ENCODE data around the gene TEAD1. TPM values are rescaled to one million over a fixed set of nuclear protein-coding genes. Genes with fewer than 3 reads are reported as not detected.

The TEAD1 gene
- total and polyA plus RNA-seq, 9 of the 15 experiments (the other 6 are each of a cell fraction or from before 2014, with no cell fraction given): 1.7 to 17.7 (median 10.8) TPM

DNA sequence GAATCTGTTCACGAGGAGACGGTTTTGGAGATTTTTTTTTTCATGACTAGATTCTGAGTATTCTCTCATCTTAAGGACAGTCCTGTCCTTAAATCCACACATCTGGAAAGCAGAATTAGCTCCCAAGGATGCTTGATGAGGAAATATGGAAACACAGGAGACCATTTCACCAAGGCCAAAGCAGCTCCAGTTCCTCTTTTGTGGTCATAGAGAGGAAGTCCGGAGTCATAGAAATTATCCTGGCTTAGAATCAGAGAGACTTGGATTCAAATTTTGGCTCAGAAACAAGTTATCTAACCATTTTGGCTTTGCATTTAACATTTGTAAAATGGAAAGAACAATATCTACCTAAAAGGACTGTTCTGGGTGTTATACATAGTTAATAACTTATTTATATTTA is 7.3 kb upstream of the TEAD1 start (continued):
- TF ChIP-seq, protein P1, sequence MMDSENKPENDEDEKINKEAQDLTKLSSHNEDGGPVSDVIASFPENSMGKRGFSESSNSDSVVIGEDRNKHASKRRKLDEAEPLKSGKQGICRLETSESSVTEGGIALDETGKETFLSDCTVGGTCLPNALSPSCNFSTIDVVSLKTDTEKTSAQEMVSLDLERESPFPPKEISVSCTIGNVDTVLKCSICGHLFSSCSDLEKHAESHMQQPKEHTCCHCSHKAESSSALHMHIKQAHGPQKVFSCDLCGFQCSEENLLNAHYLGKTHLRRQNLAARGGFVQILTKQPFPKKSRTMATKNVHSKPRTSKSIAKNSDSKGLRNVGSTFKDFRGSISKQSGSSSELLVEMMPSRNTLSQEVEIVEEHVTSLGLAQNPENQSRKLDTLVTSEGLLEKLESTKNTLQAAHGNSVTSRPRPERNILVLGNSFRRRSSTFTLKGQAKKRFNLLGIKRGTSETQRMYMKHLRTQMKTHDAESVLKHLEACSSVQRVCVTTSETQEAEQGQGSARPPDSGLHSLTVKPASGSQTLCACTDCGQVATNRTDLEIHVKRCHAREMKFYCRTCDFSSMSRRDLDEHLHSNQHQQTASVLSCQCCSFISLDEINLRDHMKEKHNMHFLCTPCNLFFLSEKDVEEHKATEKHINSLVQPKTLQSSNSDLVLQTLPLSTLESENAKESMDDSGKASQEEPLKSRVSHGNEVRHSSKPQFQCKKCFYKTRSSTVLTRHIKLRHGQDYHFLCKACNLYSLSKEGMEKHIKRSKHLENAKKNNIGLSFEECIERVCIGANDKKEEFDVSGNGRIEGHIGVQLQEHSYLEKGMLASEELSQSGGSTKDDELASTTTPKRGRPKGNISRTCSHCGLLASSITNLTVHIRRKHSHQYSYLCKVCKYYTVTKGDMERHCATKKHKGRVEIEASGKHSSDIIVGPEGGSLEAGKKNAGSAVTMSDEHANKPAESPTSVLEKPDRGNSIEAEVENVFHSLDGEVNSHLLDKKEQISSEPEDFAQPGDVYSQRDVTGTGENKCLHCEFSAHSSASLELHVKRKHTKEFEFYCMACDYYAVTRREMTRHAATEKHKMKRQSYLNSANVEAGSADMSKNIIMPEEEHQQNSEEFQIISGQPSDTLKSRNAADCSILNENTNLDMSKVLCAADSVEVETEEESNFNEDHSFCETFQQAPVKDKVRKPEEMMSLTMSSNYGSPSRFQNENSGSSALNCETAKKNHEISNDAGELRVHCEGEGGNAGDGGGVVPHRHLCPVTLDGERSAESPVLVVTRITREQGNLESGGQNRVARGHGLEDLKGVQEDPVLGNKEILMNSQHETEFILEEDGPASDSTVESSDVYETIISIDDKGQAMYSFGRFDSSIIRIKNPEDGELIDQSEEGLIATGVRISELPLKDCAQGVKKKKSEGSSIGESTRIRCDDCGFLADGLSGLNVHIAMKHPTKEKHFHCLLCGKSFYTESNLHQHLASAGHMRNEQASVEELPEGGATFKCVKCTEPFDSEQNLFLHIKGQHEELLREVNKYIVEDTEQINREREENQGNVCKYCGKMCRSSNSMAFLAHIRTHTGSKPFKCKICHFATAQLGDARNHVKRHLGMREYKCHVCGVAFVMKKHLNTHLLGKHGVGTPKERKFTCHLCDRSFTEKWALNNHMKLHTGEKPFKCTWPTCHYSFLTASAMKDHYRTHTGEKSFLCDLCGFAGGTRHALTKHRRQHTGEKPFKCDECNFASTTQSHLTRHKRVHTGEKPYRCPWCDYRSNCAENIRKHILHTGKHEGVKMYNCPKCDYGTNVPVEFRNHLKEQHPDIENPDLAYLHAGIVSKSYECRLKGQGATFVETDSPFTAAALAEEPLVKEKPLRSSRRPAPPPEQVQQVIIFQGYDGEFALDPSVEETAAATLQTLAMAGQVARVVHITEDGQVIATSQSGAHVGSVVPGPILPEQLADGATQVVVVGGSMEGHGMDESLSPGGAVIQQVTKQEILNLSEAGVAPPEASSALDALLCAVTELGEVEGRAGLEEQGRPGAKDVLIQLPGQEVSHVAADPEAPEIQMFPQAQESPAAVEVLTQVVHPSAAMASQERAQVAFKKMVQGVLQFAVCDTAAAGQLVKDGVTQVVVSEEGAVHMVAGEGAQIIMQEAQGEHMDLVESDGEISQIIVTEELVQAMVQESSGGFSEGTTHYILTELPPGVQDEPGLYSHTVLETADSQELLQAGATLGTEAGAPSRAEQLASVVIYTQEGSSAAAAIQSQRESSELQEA (IDR thresholded peaks at IDR 0.05; ENCODE audit: low read depth): no peak
- TF ChIP-seq SPI1 (IDR thresholded peaks at IDR 0.05; ENCODE audit: borderline replicate concordance, low read depth, low read length): peak; percentile 99
- no peak for TF ChIP-seq HDAC1 (IDR thresholded peaks at IDR 0.05)
- TF ChIP-seq NELFE (IDR thresholded peaks at IDR 0.05; ENCODE audit: insufficient read depth, insufficient read length): no peak
- TF ChIP-seq SMAD2 (IDR thresholded peaks at IDR 0.05; ENCODE audit: low read depth, low read length): no peak
- TF ChIP-seq CHCHD3 (CRISPR knock-in tag; IDR thresholded peaks at IDR 0.05): no peak
